Activated naive CD8-positive, alpha-beta T cell (primary cell): ENCODE data around the gene BLOC1S2.

Source experiments
- H3K27ac Mint-ChIP-seq: one replicate; pipeline ENCODE4 v1.8.0; 2021; ENCODE audit warnings: mixed read lengths
- H3K27me3 Mint-ChIP-seq: one replicate; pipeline ENCODE4 v1.8.0; 2021; ENCODE audit warnings: mixed read lengths
- H3K36me3 Mint-ChIP-seq: one replicate; pipeline ENCODE4 v1.8.0; 2021; ENCODE audit warnings: mixed read lengths
- H3K4me1 Mint-ChIP-seq: one replicate; pipeline ENCODE4 v1.8.0; 2021; ENCODE audit warnings: low read depth, mixed read lengths
- H3K4me3 Mint-ChIP-seq: one replicate; pipeline ENCODE4 v1.8.0; 2021; ENCODE audit warnings: mild to moderate bottlenecking, mixed read lengths
- H3K9me3 Mint-ChIP-seq: one replicate; pipeline ENCODE4 v1.8.0; 2021; ENCODE audit warnings: low read depth, mixed read lengths

BLOC1S2 gene

GRCh38 chr10:100286051-100287033 lies at the start of gene BLOC1S2:
TSS of gene BLOC1S2 (minus strand) at chr10:100286680. CDS start at chr10:100286659, 21 bp downstream.
- peaks cover 4% of the 10 kb centered on the region for H3K36me3 Mint-ChIP-seq
- H3K27me3 Mint-ChIP-seq = no peaks in the 10 kb centered on the region
- H3K4me3 Mint-ChIP-seq = peak within 1 kb of the TSS; percentile 100
- H3K27ac Mint-ChIP-seq = peak within 1 kb of the TSS; percentile 100
- H3K9me3 Mint-ChIP-seq = no peaks in the 10 kb centered on the region
- peaks cover 28% of the 10 kb centered on the region for H3K4me1 Mint-ChIP-seq

- H3K9me3 Mint-ChIP-seq = no peaks in the 10 kb centered on the region
- H3K4me1 Mint-ChIP-seq = no peaks in the 10 kb centered on the region
- H3K27me3 Mint-ChIP-seq = peaks cover 4% of the 10 kb centered on the region
- no peak overlapping the region for H3K4me3 Mint-ChIP-seq
- no peak overlapping the region for H3K27ac Mint-ChIP-seq
- H3K36me3 Mint-ChIP-seq = no peaks in the 10 kb centered on the region
Measured at GRCh38 chr10:100334762-100335161, 48.3 kb upstream of the BLOC1S2 start.

GRCh38 chr10:100333661-100334440 lies 47.4 kb upstream of the BLOC1S2 start:
- Mint-ChIP-seq H3K4me3 (no peak overlapping the region), H3K27ac (no peak overlapping the region), H3K36me3 (no peaks in the 10 kb centered on the region), H3K27me3 (peaks cover 4% of the 10 kb centered on the region), H3K4me1 (no peaks in the 10 kb centered on the region), H3K9me3 (no peaks in the 10 kb centered on the region)

- H3K4me1 Mint-ChIP-seq = no peaks in the 10 kb centered on the region
- no peak overlapping the region for H3K27ac Mint-ChIP-seq
- H3K9me3 Mint-ChIP-seq = no peaks in the 10 kb centered on the region
- H3K4me3 Mint-ChIP-seq = no peak overlapping the region
- H3K36me3 Mint-ChIP-seq = no peaks in the 10 kb centered on the region
- H3K27me3 Mint-ChIP-seq = peaks cover 4% of the 10 kb centered on the region
Measured at GRCh38 chr10:100333106-100333505, 46.6 kb upstream of the BLOC1S2 start.

- Mint-ChIP-seq H3K4me1 (peaks cover 12% of the 10 kb centered on the region), H3K27ac (no peak within 1 kb of the TSS)
Measured at GRCh38 chr10:100330079-100330478, 43.6 kb upstream of the BLOC1S2 start, which contains the start of gene PKD2L1. TSS of gene PKD2L1 (minus strand) at chr10:100330228. CDS start at chr10:100330103, 125 bp downstream.

GRCh38 chr10:100328198-100328597 lies 41.7 kb upstream of the BLOC1S2 start:
- peaks cover 12% of the 10 kb centered on the region for H3K4me1 Mint-ChIP-seq
- no peak overlapping the region for H3K4me3 Mint-ChIP-seq
- no peaks in the 10 kb centered on the region for H3K36me3 Mint-ChIP-seq
- H3K27me3 Mint-ChIP-seq = peaks cover 2% of the 10 kb centered on the region
- H3K27ac Mint-ChIP-seq = no peak overlapping the region
- no peaks in the 10 kb centered on the region for H3K9me3 Mint-ChIP-seq

More at GRCh38 chr10:100330079-100330478, 43.6 kb upstream of the BLOC1S2 start, which contains the start of gene PKD2L1:
- peaks cover 4% of the 10 kb centered on the region for H3K27me3 Mint-ChIP-seq
- H3K4me3 Mint-ChIP-seq = no peak within 1 kb of the TSS
- no peaks in the 10 kb centered on the region for H3K36me3 Mint-ChIP-seq
- H3K9me3 Mint-ChIP-seq = no peaks in the 10 kb centered on the region

- Mint-ChIP-seq H3K9me3 (no peaks in the 10 kb centered on the region), H3K4me3 (no peak overlapping the region), H3K27me3 (no peaks in the 10 kb centered on the region), H3K27ac (no peak overlapping the region), H3K4me1 (peaks cover 12% of the 10 kb centered on the region), H3K36me3 (no peaks in the 10 kb centered on the region)
Measured at GRCh38 chr10:100327718-100328009, 41.2 kb upstream of the BLOC1S2 start.

GRCh38 chr10:100327007-100327717 lies 40.7 kb upstream of the BLOC1S2 start:
- H3K27ac Mint-ChIP-seq = peak overlapping the region; percentile 46
- no peaks in the 10 kb centered on the region for H3K36me3 Mint-ChIP-seq
- H3K4me1 Mint-ChIP-seq = peaks cover 12% of the 10 kb centered on the region
- no peaks in the 10 kb centered on the region for H3K9me3 Mint-ChIP-seq
- H3K27me3 Mint-ChIP-seq = no peaks in the 10 kb centered on the region
- H3K4me3 Mint-ChIP-seq = no peak overlapping the region

- no peaks in the 10 kb centered on the region for H3K27me3 Mint-ChIP-seq
- no peak overlapping the region for H3K27ac Mint-ChIP-seq
- no peaks in the 10 kb centered on the region for H3K36me3 Mint-ChIP-seq
- H3K9me3 Mint-ChIP-seq = no peaks in the 10 kb centered on the region
- H3K4me1 Mint-ChIP-seq = peaks cover 12% of the 10 kb centered on the region
- H3K4me3 Mint-ChIP-seq = no peak overlapping the region
Measured at GRCh38 chr10:100325158-100325557, 38.7 kb upstream of the BLOC1S2 start.

GRCh38 chr10:100319707-100320402 lies 33.4 kb upstream of the BLOC1S2 start:
- Mint-ChIP-seq H3K9me3 (no peaks in the 10 kb centered on the region), H3K4me1 (no peaks in the 10 kb centered on the region), H3K27me3 (peaks cover 10% of the 10 kb centered on the region), H3K4me3 (no peak overlapping the region), H3K36me3 (no peaks in the 10 kb centered on the region), H3K27ac (no peak overlapping the region)

GRCh38 chr10:100318207-100318606 lies 31.7 kb upstream of the BLOC1S2 start:
- Mint-ChIP-seq H3K4me1 (no peaks in the 10 kb centered on the region), H3K9me3 (no peaks in the 10 kb centered on the region), H3K27ac (no peak overlapping the region), H3K36me3 (no peaks in the 10 kb centered on the region), H3K27me3 (peaks cover 15% of the 10 kb centered on the region), H3K4me3 (no peak overlapping the region)

GRCh38 chr10:100315615-100316014 lies 29.1 kb upstream of the BLOC1S2 start:
- no peak overlapping the region for H3K4me3 Mint-ChIP-seq
- peaks cover 18% of the 10 kb centered on the region for H3K27me3 Mint-ChIP-seq
- no peaks in the 10 kb centered on the region for H3K4me1 Mint-ChIP-seq
- no peaks in the 10 kb centered on the region for H3K9me3 Mint-ChIP-seq
- no peaks in the 10 kb centered on the region for H3K36me3 Mint-ChIP-seq
- no peak overlapping the region for H3K27ac Mint-ChIP-seq

GRCh38 chr10:100311298-100311697 lies 24.8 kb upstream of the BLOC1S2 start:
- Mint-ChIP-seq H3K27me3 (peaks cover 17% of the 10 kb centered on the region), H3K9me3 (no peaks in the 10 kb centered on the region), H3K4me3 (no peak overlapping the region)

GRCh38 chr10:100307684-100308083 lies 21.2 kb upstream of the BLOC1S2 start:
- H3K27ac Mint-ChIP-seq = no peak overlapping the region
- no peak overlapping the region for H3K4me3 Mint-ChIP-seq
- H3K36me3 Mint-ChIP-seq = no peaks in the 10 kb centered on the region
- H3K27me3 Mint-ChIP-seq = peaks cover 28% of the 10 kb centered on the region
- no peaks in the 10 kb centered on the region for H3K4me1 Mint-ChIP-seq
- H3K9me3 Mint-ChIP-seq = no peaks in the 10 kb centered on the region

More at GRCh38 chr10:100311298-100311697, 24.8 kb upstream of the BLOC1S2 start:
- no peaks in the 10 kb centered on the region for H3K36me3 Mint-ChIP-seq
- H3K4me1 Mint-ChIP-seq = no peaks in the 10 kb centered on the region
- H3K27ac Mint-ChIP-seq = no peak overlapping the region
